NK-92 (cell line): ENCODE measurements around the gene HOXD4.

Experiments
- DNase-seq: peaks from one replicate; lab custom pipeline; 2025; ENCODE audit not compliant: unreplicated experiment; lab: John Stamatoyannopoulos, UW

The HOXD4 gene

GRCh38 chr2:176187899-176188773 lies 36.8 kb downstream of the HOXD4 start, which contains the start of gene HOXD1:
HOXD1 (plus strand) TSS chr2:176188668; CDS start chr2:176188802, 134 bp downstream.
- DNase-seq, result no peak

GRCh38 chr2:176188774-176189680 lies 37.7 kb downstream of the HOXD4 start:
- no peak for DNase-seq

GRCh38 chr2:176189681-176190641 lies 38.6 kb downstream of the HOXD4 start:
- DNase-seq, result no peak

GRCh38 chr2:176192351-176192750 lies 41.0 kb downstream of the HOXD4 start:
- no peak for DNase-seq

GRCh38 chr2:176193048-176193447 lies 41.7 kb downstream of the HOXD4 start:
- no peak for DNase-seq

- no peak for DNase-seq
Observed at GRCh38 chr2:176199902-176200301, 48.6 kb downstream of the HOXD4 start.

GRCh38 chr2:176200971-176201370 lies 49.6 kb downstream of the HOXD4 start:
- DNase-seq, result no peak

- DNase-seq, result no peak
Observed at GRCh38 chr2:176202491-176202890, 51.1 kb downstream of the HOXD4 start.
